Stimulated activated CD8-positive, alpha-beta memory T cell treated with anti-CD3 and anti-CD28 coated beads, Interleukin-4, amount 100 ng/mL, for 4 hours (primary cell): ENCODE data around the gene COQ7.
A peak's percentile ranks its signal among the peaks of the same experiment; 100 is the strongest.

Experiments
- DNase-seq, 2 donors: peaks; one replicate each; pipeline ENCODE4 v3.0.0-alpha.2; 2020; ENCODE audit warnings: low read depth in 2 of 2, low spot score in 1 of 2

COQ7 gene

GRCh38 chr16:19085679-19086200 is 18.3 kb downstream of the COQ7 start:
- no peak for DNase-seq

- peak; percentile 48 for DNase-seq
These were observed 19.1 kb downstream of the COQ7 start for GRCh38 chr16:19086322-19087199.

GRCh38 chr16:19088341-19088916 is 21.0 kb downstream of the COQ7 start:
- DNase-seq: no peak

GRCh38 chr16:19089410-19089955 is 22.1 kb downstream of the COQ7 start:
- DNase-seq: no peak

GRCh38 chr16:19090916-19091315 is 23.5 kb downstream of the COQ7 start:
- no peak for DNase-seq

- DNase-seq: no peak
These were observed 25.4 kb downstream of the COQ7 start for GRCh38 chr16:19092653-19093410.

GRCh38 chr16:19093631-19094541 is 26.5 kb downstream of the COQ7 start:
- no peak for DNase-seq

- DNase-seq: no peak
These were observed 27.3 kb downstream of the COQ7 start for GRCh38 chr16:19094542-19095365.

- no peak for DNase-seq
These were observed 28.2 kb downstream of the COQ7 start for GRCh38 chr16:19095654-19096053.

- no peak for DNase-seq
These were observed 30.8 kb downstream of the COQ7 start for GRCh38 chr16:19098173-19098572.

- no peak for DNase-seq
These were observed 34.9 kb downstream of the COQ7 start for GRCh38 chr16:19102187-19102872.

GRCh38 chr16:19104607-19105006 is 37.2 kb downstream of the COQ7 start:
- no peak for DNase-seq

GRCh38 chr16:19105131-19105530 is 37.7 kb downstream of the COQ7 start:
- DNase-seq: no peak

GRCh38 chr16:19105891-19106624 is 38.6 kb downstream of the COQ7 start:
- no peak for DNase-seq

- no peak for DNase-seq
These were observed 39.2 kb downstream of the COQ7 start for GRCh38 chr16:19106625-19107020.

GRCh38 chr16:19108409-19109287 is 41.2 kb downstream of the COQ7 start:
- DNase-seq: no peak

GRCh38 chr16:19109288-19109664 is 41.9 kb downstream of the COQ7 start:
- no peak for DNase-seq
